Cardiac muscle cell (in vitro differentiated cells and primary cell): Measurements from ENCODE around the gene PAX5. TPM values are rescaled to one million over a fixed set of nuclear protein-coding genes. Genes with fewer than 3 reads are reported as not detected.

ENCODE experiments used
- DNase-seq, 2 donors: peaks; one replicate each; pipeline versions ENCODE4 v3.0.0 to v3.0.0-alpha.2; 2010 to 2017; ENCODE audit warnings: low read depth in 1 of 2, low spot score in 1 of 2
- H3K27ac ChIP-seq: fragments of 200-600 bp; sonication (generic); 2 replicates; pipeline ENCODE4 v1.5.1; 2016
- H3K27me3 ChIP-seq: fragments of 200-600 bp; sonication (generic); 2 replicates; pipeline ENCODE4 v1.6.0; 2016; ENCODE audit warnings: control low read depth
- H3K36me3 ChIP-seq: fragments of 200-600 bp; sonication (generic); 2 replicates; pipeline ENCODE4 v1.5.1; 2016; ENCODE audit warnings: control low read depth
- H3K4me1 ChIP-seq: fragments of 200-600 bp; sonication (generic); 2 replicates; pipeline ENCODE4 v1.8.1; 2017; ENCODE audit warnings: low read depth, mild to moderate bottlenecking, mixed run types
- H3K4me3 ChIP-seq: fragments of 200-600 bp; sonication (generic); 2 replicates; pipeline ENCODE4 v1.5.1; 2016; ENCODE audit warnings: mild to moderate bottlenecking
- H3K9me3 ChIP-seq: fragments of 200-600 bp; sonication (generic); 2 replicates; pipeline ENCODE4 v1.5.1; 2017; ENCODE audit warnings: low read depth, mild to moderate bottlenecking, control low read depth
- CTCF ChIP-seq: IDR thresholded peaks from 2 replicates; pipeline ENCODE4 v1.5.1; 2012; ENCODE audit warnings: low read depth, mild to moderate bottlenecking, low read length
- polyA plus RNA-seq: library from polyadenylated mRNA; unstranded; fragments of >200 nt; fragmentation: Nextera tagmentation; extraction: Ambion mirVana; gene quantifications from 2 replicates; pipeline ENCODE4 v1.2.1, GENCODE V29; 2016
- total RNA-seq: library from RNA; depleted of rRNA; stranded (reverse); fragments of >200 nt; gene quantifications from 2 replicates; pipeline ENCODE4 v1.2.3, GENCODE V29; 2016

PAX5 gene
- total and polyA plus RNA-seq, 2 experiments from 2014 or later = not detected

GRCh38 chr9:37038302-37038942 is 4.4 kb upstream of the PAX5 start:
- Histone ChIP-seq H3K36me3 (no peaks in the 10 kb centered on the region), H3K4me3 (no peak overlapping the region), H3K27me3 (peaks cover 100% of the 10 kb centered on the region), H3K4me1 (peaks cover 13% of the 10 kb centered on the region), H3K27ac (no peak overlapping the region), H3K9me3 (no peaks in the 10 kb centered on the region)
- DNase-seq = no peak
- TF ChIP-seq CTCF = no peak

GRCh38 chr9:37037503-37038301 is 3.6 kb upstream of the PAX5 start:
- H3K36me3 ChIP-seq = no peaks in the 10 kb centered on the region
- TF ChIP-seq CTCF = no peak
- peak in 1 of 2 donors; percentile 30 for DNase-seq
- no peaks in the 10 kb centered on the region for H3K9me3 ChIP-seq
- H3K4me3 ChIP-seq = peak overlapping the region; percentile 28
- peaks cover 100% of the 10 kb centered on the region for H3K27me3 ChIP-seq
- H3K27ac ChIP-seq = no peak overlapping the region
- peaks cover 13% of the 10 kb centered on the region for H3K4me1 ChIP-seq

- no peaks in the 10 kb centered on the region for H3K9me3 ChIP-seq
- peak; percentile 37 to 58 for DNase-seq
- TF ChIP-seq CTCF = no peak
- no peak overlapping the region for H3K27ac ChIP-seq
- no peaks in the 10 kb centered on the region for H3K36me3 ChIP-seq
- peaks cover 100% of the 10 kb centered on the region for H3K27me3 ChIP-seq
- peak overlapping the region; percentile 28 for H3K4me3 ChIP-seq
- H3K4me1 ChIP-seq = peaks cover 13% of the 10 kb centered on the region
Observed at GRCh38 chr9:37036776-37037502, 2.9 kb upstream of the PAX5 start.

GRCh38 chr9:37036371-37036775 is 2.3 kb upstream of the PAX5 start:
- Histone ChIP-seq H3K27me3 (peaks cover 100% of the 10 kb centered on the region), H3K9me3 (no peaks in the 10 kb centered on the region), H3K27ac (no peak overlapping the region), H3K4me1 (peaks cover 13% of the 10 kb centered on the region), H3K4me3 (peak overlapping the region; percentile 28), H3K36me3 (no peaks in the 10 kb centered on the region)
- DNase-seq = peak in 1 of 2 donors; percentile 44
- no peak for TF ChIP-seq CTCF

- Histone ChIP-seq H3K27me3 (peaks cover 100% of the 10 kb centered on the region), H3K9me3 (no peaks in the 10 kb centered on the region), H3K4me3 (peak overlapping the region; percentile 0), H3K4me1 (peaks cover 13% of the 10 kb centered on the region), H3K36me3 (no peaks in the 10 kb centered on the region), H3K27ac (no peak overlapping the region)
- DNase-seq = no peak
- no peak for TF ChIP-seq CTCF
Observed at GRCh38 chr9:37035648-37036370, 1.7 kb upstream of the PAX5 start.
